ENCODE data around the gene KLHL22. TPM values are rescaled to one million over a fixed set of nuclear protein-coding genes. Genes with fewer than 3 reads are reported as not detected.

Gene KLHL22
- total and polyA plus RNA-seq, 2 of the 13 experiments (the other 11 are each of a cell fraction or from before 2014, with no cell fraction given), result 10.9 to 14.8 TPM

GRCh38 chr22:20423008-20423905 lies 72.3 kb downstream of the KLHL22 start (continued):
- TF ChIP-seq ZSCAN25 (CRISPR knock-in tag; IDR thresholded peaks at IDR 0.05), result no peak
- TF ChIP-seq ZNF414 (CRISPR knock-in tag; IDR thresholded peaks at IDR 0.05), result no peak
- TF ChIP-seq ZNF790 (CRISPR knock-in tag; IDR thresholded peaks at IDR 0.05; ENCODE audit: borderline replicate concordance), result no peak
- peak; percentile 67; the same call in 1 of the 2 replicates for TF ChIP-seq AKAP8 (CRISPR knock-in tag; IDR thresholded peaks at IDR 0.05)
- TF ChIP-seq NR0B2 (CRISPR knock-in tag; IDR thresholded peaks at IDR 0.05), result no peak
- 0 out of 2 replicates have a peak, but pooled peaks have one; percentile 19 for TF ChIP-seq ZNF605 (CRISPR knock-in tag; IDR thresholded peaks at IDR 0.05)
- TF ChIP-seq FUBP1 (CRISPR knock-in tag; IDR thresholded peaks at IDR 0.05; ENCODE audit: borderline replicate concordance), result no peak
- TF ChIP-seq PAWR (CRISPR knock-in tag; IDR thresholded peaks at IDR 0.05; ENCODE audit: borderline replicate concordance), result no peak
- TF ChIP-seq ARID2 (CRISPR knock-in tag; IDR thresholded peaks at IDR 0.05; ENCODE audit: borderline replicate concordance), result no peak
- no peak for TF ChIP-seq TRIM22 (IDR thresholded peaks at IDR 0.05)
- TF ChIP-seq ZNF878 (CRISPR knock-in tag; IDR thresholded peaks at IDR 0.05), result no peak
- no peak for TF ChIP-seq ZNF33A (CRISPR knock-in tag; IDR thresholded peaks at IDR 0.05; ENCODE audit: borderline replicate concordance)
- TF ChIP-seq ZC3H13 (CRISPR knock-in tag; IDR thresholded peaks at IDR 0.05), result peak; percentile 62; the same call in 1 of the 2 replicates
- TF ChIP-seq, protein P1, sequence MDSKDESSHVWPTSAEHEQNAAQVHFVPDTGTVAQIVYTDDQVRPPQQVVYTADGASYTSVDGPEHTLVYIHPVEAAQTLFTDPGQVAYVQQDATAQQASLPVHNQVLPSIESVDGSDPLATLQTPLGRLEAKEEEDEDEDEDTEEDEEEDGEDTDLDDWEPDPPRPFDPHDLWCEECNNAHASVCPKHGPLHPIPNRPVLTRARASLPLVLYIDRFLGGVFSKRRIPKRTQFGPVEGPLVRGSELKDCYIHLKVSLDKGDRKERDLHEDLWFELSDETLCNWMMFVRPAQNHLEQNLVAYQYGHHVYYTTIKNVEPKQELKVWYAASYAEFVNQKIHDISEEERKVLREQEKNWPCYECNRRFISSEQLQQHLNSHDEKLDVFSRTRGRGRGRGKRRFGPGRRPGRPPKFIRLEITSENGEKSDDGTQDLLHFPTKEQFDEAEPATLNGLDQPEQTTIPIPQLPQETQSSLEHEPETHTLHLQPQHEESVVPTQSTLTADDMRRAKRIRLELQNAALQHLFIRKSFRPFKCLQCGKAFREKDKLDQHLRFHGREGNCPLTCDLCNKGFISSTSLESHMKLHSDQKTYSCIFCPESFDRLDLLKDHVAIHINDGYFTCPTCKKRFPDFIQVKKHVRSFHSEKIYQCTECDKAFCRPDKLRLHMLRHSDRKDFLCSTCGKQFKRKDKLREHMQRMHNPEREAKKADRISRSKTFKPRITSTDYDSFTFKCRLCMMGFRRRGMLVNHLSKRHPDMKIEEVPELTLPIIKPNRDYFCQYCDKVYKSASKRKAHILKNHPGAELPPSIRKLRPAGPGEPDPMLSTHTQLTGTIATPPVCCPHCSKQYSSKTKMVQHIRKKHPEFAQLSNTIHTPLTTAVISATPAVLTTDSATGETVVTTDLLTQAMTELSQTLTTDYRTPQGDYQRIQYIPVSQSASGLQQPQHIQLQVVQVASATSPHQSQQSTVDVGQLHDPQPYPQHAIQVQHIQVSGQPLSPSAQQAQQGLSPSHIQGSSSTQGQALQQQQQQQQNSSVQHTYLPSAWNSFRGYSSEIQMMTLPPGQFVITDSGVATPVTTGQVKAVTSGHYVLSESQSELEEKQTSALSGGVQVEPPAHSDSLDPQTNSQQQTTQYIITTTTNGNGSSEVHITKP (CRISPR knock-in tag; IDR thresholded peaks at IDR 0.05; ENCODE audit: low read depth), result no peak
- no peak for TF ChIP-seq MED13 (CRISPR knock-in tag; IDR thresholded peaks at IDR 0.05)
- peak; percentile 68 for TF ChIP-seq AGO2 (optimal IDR thresholded peaks at IDR 0.05; ENCODE audit: low read depth, low read length)
- peak; percentile 83; the same call in 1 of the 2 replicates for TF ChIP-seq HNRNPL (IDR thresholded peaks at IDR 0.05; ENCODE audit: low read depth, low read length)

Measured in HepG2 (cell line).